MV-4-11 (cell line): ENCODE measurements around the gene ISOC2.
"Not testable (repeated sequence)": the region's sequence is repeated elsewhere in the genome, so short reads cannot be mapped to it uniquely, and the experiment has no call there.

ENCODE experiments used
- DNase-seq: peaks from one replicate; lab custom pipeline; 2025; lab: John Stamatoyannopoulos, UW

ISOC2 gene

GRCh38 chr19:55440411-55441105, 20.9 kb downstream of the ISOC2 start:
- peak; percentile 94 for DNase-seq

DNA sequence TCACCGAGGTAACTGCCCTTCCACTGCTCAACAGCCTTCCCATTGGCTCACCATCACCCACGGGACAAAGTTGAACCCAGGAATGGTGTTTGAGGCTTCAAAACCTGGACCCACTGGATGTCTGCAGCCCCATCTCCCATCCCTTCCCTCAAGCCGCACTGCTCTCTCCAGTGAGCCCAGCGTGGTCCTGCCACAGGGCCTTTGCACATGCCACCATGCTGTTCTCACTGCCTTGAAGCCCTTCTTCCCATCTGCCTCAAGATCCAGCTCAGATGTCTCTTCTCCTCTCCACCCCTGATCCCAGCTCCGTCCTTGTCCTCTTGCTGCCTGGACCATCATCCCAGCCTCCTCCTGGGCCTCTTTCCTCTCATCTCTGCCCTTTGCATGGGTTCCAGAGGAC, 22.4 kb downstream of the ISOC2 start:
- DNase-seq, result no peak

DNA sequence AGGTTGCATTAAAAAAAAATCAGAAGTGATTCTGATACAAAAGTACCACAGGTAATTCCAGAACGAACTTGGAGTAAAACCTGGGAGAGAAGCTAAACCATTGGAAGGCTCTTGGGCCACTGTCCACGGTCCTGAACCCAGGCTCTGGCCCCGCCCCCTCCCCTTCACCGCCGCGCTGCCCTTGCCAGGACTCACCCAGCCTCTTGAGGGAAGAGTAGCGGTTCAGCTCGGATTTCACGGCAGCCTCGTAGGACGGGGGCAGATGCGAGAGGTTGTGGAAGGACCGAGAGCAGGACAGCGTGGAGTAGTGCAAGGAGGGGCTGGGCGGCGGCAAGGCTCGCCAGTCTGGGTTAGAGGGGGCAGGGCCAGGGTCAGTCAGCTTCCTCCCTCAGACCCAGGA, 24.0 kb downstream of the ISOC2 start:
- DNase-seq, result peak; percentile 35

GRCh38 chr19:55436847-55437246, 24.6 kb downstream of the ISOC2 start:
- DNase-seq, result no peak

- no peak for DNase-seq
Observed at GRCh38 chr19:55435020-55435419, 26.4 kb downstream of the ISOC2 start.

DNA sequence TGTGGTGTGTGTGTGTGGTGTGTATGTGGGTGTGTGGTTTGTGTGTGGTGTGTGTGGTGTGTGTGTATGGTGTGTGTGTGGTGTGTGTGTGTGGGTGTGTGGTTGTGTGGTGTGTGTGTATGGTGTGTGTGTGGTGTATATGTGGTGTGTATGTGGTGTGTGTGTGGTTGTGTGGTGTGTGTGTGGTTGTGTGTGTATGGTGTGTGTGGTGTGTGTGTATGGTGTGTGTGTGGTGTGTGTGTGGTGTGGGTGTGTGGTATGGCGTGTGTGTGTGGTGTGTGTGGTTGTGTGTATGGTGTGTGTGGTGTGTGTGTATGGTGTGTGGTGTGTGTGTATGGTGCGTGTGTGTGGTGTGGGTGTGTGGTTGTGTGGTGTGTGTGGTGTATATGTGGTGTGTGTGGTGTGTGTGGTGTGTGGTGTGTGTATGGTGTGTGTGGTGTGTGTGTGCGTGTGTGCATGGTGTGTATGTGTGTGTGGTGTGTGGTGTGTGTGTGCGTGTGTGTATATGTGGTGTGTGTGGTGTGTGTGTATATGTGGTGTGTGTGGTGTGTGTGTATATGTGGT, 27.0 kb downstream of the ISOC2 start:
- DNase-seq, result no peak

DNA sequence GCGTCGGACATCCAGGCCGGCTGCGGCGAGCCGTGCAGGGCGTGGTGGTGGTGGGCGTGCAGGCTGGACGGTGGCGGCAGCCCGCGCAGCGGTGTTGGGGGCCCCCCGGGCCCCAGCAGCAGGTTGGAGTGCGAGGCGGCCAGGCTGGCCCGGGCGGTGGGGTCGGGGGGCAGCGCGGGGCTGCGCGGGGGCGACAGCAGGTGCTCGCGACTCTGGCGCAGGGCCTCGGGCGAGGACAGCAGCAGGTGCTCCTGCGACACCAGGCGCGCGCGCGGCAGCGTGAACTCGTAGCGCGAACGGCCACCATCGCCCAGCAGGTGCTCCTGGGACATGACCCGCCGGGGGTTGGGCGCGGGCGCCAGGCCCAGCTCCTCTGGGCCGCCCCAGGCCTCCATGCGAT, 28.1 kb downstream of the ISOC2 start:
- no peak for DNase-seq

- DNase-seq, result no peak
Observed at GRCh38 chr19:55432241-55432959, 29.0 kb downstream of the ISOC2 start.

DNA sequence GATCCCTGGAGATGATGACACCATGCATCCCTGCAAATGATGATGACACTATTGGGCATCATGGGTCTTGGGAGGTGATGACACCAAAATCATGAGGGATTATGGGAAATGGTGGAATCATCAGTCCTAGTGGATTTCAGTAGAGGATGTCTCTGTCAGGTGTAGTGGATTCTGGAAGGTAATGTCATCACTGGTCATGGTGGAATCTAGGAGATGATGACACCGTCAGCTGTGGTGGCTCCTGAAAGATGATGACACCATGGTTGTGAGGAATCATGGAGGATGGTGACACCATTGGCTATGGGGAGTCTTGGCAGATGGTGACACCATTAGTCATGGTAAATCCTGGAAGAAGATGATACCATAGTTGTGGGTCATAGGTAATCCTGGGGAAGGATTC, 30.3 kb downstream of the ISOC2 start:
- DNase-seq, result no peak

- DNase-seq, result no peak
Observed at GRCh38 chr19:55426042-55426441, 35.4 kb downstream of the ISOC2 start.

DNA sequence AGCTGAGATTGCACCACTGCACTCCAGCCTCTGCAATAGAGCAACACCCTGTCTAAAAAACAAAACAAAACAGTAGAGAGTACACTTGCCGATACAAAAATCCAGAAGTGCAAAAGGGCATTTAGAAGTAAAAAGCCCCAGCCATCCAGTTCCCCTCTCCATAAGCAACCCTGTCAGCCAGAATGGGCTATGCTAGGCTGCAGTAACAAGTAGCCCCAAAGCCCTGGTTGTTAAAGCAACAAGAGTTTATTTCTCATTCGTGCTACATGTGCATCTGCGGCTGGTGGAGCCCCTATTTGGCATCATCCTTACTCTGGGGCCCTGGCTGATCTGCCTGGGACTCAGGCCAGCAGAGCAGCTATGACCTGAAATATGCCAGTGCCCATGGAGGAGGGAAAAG, 36.9 kb downstream of the ISOC2 start:
- no peak for DNase-seq

DNA sequence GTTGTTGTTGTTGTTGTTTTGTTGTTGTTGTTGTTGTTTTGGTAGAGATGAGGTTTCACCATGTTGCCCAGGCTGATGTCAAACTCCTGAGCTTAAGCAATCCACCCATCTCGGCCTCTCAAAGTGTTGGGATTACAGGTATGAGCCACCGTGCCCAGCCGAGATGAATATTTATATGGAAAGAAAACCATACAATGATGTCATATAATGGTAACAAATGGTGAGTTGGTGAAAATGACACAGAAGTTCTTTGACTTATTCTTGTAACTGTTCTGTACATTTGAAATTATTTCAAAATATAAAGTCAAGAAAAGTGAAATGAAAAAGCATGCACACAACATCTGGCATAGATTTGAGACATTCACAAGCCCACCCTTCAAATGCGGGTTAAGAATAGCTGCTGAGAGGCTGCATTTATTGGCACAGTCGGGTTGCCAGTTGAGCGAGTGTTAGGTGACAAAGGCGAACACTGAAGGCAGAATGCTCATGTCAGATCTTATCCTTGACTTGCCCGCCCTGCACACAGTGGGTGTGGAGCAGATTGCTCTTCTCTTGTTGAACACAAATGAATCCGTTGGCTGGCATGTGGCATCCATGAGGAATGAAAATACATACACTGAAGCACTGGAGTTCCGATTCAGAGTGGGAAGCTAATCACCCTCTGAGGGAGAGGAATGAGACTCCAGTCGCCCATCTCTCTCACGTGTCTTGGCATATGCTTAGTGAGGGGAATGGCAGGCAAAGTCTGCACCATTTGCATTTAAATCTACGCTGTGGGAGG, 38.0 kb downstream of the ISOC2 start:
- DNase-seq, result no peak

- DNase-seq, result peak; percentile 61
Observed at GRCh38 chr19:55421281-55421680, 40.2 kb downstream of the ISOC2 start.

DNA sequence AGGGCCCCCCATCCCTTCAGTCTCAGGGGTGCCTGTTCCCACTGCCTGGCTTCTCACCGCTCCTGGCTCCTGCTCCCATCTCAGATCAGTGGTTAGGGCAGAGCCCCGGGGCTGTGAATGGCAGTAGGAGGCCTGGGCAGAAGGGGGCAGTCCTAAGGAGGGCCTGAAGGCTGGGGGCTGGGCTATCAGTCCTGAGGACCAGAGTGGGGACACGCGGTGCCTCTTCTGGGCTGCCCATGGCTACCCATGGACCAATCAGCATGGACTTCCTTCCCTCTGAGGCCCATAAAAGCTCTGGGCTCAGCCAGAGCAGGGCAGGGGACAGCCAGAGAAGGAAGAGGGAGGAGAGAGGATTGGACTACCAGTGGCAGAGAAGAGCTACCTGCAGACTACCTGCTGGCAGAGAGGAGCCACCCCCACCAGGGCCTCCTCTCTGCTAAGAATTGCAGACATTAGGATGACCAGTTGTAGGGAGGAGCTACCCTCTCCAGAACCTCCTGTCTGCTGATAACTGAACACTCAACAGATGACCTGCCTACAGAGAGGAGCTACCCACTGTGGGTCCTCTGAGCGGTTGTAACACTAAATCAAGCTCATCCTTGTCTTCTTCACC, 41.7 kb downstream of the ISOC2 start:
- no peak for DNase-seq

DNA sequence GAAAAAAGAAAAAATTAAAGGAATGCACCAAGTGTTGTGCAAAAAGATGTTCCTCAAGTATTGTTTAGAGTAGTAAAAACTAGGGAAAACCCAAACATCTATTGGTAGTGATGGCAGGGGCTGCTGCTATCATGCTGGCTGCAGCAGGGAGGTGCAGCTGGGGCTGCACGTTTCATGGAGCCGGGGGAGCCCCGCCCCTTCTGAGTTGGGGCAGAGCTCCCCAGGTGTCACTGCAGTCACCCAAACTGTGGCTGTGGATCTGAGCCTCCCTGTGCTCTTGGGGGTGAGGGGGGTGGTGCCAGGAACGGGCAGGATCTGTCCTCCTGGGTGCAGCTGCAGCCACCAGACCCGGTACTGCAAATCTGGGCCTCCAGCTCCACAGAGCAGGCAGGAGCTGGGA, 42.3 kb downstream of the ISOC2 start:
- DNase-seq, result no peak

DNA sequence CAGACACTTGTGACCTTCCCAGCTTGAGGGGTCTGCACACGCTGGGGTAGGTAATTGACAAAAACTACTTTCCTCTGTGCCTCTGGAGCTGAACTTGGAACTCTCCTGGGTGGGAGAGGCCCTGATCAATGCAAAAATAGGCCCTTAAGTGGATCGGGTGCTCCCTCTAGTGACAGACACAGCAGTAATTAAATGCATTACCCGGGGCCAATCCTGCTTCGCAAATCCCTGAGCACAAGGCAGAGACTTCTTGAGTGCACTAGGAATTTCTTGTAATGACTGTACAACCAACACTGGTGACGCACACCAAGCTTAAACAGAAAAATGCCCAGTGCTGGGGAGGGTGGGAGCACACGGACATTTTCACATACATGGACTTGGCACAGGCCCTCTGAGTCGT, 43.3 kb downstream of the ISOC2 start:
- peak; percentile 72 for DNase-seq

- DNase-seq, result no peak
Observed at GRCh38 chr19:55410168-55410567, 51.3 kb downstream of the ISOC2 start.

DNA sequence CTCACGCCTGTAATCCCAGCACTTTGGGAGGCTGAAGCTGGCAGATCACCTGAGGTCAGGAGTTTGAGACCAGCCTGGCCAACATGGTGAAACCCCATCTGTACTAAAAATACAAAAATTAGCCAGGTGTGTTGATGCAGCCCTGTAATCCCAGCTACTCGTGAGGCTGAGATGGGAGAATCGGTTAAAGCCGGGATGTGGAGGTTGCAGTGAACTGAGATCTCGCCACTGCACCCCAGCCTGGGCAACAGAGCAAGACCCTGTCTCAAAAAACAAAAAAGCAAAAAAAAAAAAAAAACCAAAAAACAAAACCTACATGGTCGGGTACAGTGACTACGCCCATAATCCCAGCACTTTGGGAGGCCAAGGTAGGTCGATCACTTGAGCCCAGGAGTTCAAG, 52.3 kb downstream of the ISOC2 start:
- DNase-seq, result not testable (repeated sequence)

DNA sequence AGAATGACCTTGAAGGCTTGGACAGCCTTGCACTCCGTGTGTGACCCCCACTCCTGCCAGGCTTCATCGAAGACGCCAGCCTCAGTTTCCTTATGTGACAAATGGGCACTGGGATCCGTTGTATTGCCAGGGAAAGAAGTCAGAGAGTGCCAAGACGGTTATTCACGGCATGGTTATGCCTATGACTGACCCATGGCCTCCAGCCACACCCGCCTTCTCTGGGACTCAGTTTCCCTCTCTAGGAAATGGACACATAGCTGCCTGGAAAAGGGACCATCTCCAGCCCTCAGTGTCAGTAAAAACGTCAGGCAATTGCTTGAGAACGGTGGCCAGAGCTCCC, 52.9 kb downstream of the ISOC2 start:
- DNase-seq, result no peak

GRCh38 chr19:55407800-55408532, 53.5 kb downstream of the ISOC2 start:
- DNase-seq, result peak; percentile 100

- DNase-seq, result not testable (repeated sequence)
Observed at GRCh38 chr19:55407550-55407799, 54.0 kb downstream of the ISOC2 start, which contains the start of gene UBE2S. Gene UBE2S (minus strand): TSS chr19:55407788. CDS start chr19:55407589, 199 bp downstream.
